HFFc6 (cell line): Measurements from ENCODE around the gene CTSG. TPM values are rescaled to one million over a fixed set of nuclear protein-coding genes. Genes with fewer than 3 reads are reported as not detected.
A peak's percentile ranks its signal among the peaks of the same experiment; 100 is the strongest.

Experiments used
- DNase-seq: peaks from one replicate; pipeline ENCODE4 v3.0.0-alpha.2; 2018
- H3K27ac Mint-ChIP-seq: 2 replicates; pipeline ENCODE4 v1.8.0; 2020; ENCODE audit warnings: mild to moderate bottlenecking, mixed read lengths
- H3K27me3 Mint-ChIP-seq: 2 replicates; pipeline ENCODE4 v1.8.0; 2021; ENCODE audit warnings: mild to moderate bottlenecking, moderate library complexity, mixed read lengths; ENCODE audit not compliant: insufficient read depth
- H3K36me3 Mint-ChIP-seq: 2 replicates; pipeline ENCODE4 v1.8.0; 2021; ENCODE audit warnings: low read depth, mixed read lengths
- H3K4me1 Mint-ChIP-seq: 2 replicates; pipeline ENCODE4 v1.8.0; 2020; ENCODE audit warnings: low read depth, mixed read lengths
- H3K4me3 Mint-ChIP-seq: 2 replicates; pipeline ENCODE4 v1.8.0; 2020; ENCODE audit warnings: mild to moderate bottlenecking, moderate library complexity, mixed read lengths
- H3K9me3 Mint-ChIP-seq: 2 replicates; pipeline ENCODE4 v1.8.0; 2020; ENCODE audit warnings: mild to moderate bottlenecking, mixed read lengths
- CTCF ChIP-seq: fragments of 200-600 bp; sonication (generic); IDR thresholded peaks from 2 replicates; pipeline ENCODE4 v1.5.0; 2021; ENCODE audit warnings: antibody characterized with exemption, mild to moderate bottlenecking
- total RNA-seq, 6 experiments: library from RNA; stranded (reverse); fragmentation: NEBNext Ultra II Directional; extraction: Animal tissue kit (Norgen Biotek cat#: 25700); gene quantifications; 2 replicates in 1 of 6; 3 replicates in 5 of 6; pipeline ENCODE4 v1.2.3, GENCODE V29; 2021

CTSG gene
- total RNA-seq, 6 experiments from 2014 or later, result not detected

- Mint-ChIP-seq H3K9me3 (peaks cover 52% of the 10 kb centered on the region), H3K27ac (no peak overlapping the region), H3K36me3 (no peaks in the 10 kb centered on the region)
These were observed 31.8 kb upstream of the CTSG start for GRCh38 chr14:24607635-24608514.

GRCh38 chr14:24607081-24607480 is 31.0 kb upstream of the CTSG start:
- DNase-seq, result no peak
- Mint-ChIP-seq H3K27ac (no peak overlapping the region), H3K27me3 (peaks cover 2% of the 10 kb centered on the region; the same call in 1 of the 2 replicates), H3K9me3 (peaks cover 45% of the 10 kb centered on the region), H3K4me1 (no peaks in the 10 kb centered on the region), H3K4me3 (no peak overlapping the region), H3K36me3 (no peaks in the 10 kb centered on the region)
- no peak for TF ChIP-seq CTCF

More at GRCh38 chr14:24607635-24608514, 31.8 kb upstream of the CTSG start:
- DNase-seq, result no peak
- Mint-ChIP-seq H3K4me1 (no peaks in the 10 kb centered on the region), H3K27me3 (peaks cover 2% of the 10 kb centered on the region; the same call in 1 of the 2 replicates), H3K4me3 (no peak overlapping the region)
- TF ChIP-seq CTCF, result no peak

GRCh38 chr14:24606297-24606696 is 30.2 kb upstream of the CTSG start:
- no peak overlapping the region for H3K27ac Mint-ChIP-seq
- no peak overlapping the region for H3K4me3 Mint-ChIP-seq
- peaks cover 2% of the 10 kb centered on the region for H3K27me3 Mint-ChIP-seq
- H3K9me3 Mint-ChIP-seq, result peaks cover 43% of the 10 kb centered on the region
- H3K4me1 Mint-ChIP-seq, result no peaks in the 10 kb centered on the region
- no peak for TF ChIP-seq CTCF
- no peaks in the 10 kb centered on the region for H3K36me3 Mint-ChIP-seq
- DNase-seq, result no peak

- Mint-ChIP-seq H3K36me3 (no peaks in the 10 kb centered on the region), H3K4me3 (no peak overlapping the region), H3K27ac (no peak overlapping the region), H3K4me1 (no peaks in the 10 kb centered on the region), H3K27me3 (peaks cover 2% of the 10 kb centered on the region), H3K9me3 (peaks cover 46% of the 10 kb centered on the region)
- DNase-seq, result no peak
- peak; percentile 57 for TF ChIP-seq CTCF
These were observed 29.6 kb upstream of the CTSG start for GRCh38 chr14:24605435-24606190.

- no peaks in the 10 kb centered on the region for H3K36me3 Mint-ChIP-seq
- H3K27ac Mint-ChIP-seq, result no peak overlapping the region
- H3K9me3 Mint-ChIP-seq, result peaks cover 75% of the 10 kb centered on the region
- H3K4me3 Mint-ChIP-seq, result no peak overlapping the region
- H3K27me3 Mint-ChIP-seq, result no peaks in the 10 kb centered on the region; the same call in 1 of the 2 replicates
- TF ChIP-seq CTCF, result no peak
- no peak for DNase-seq
- no peaks in the 10 kb centered on the region for H3K4me1 Mint-ChIP-seq
These were observed 21.4 kb upstream of the CTSG start for GRCh38 chr14:24597403-24597802.
